DND-41 (cell line): Measurements from ENCODE around the gene MOV10L1.

Source experiments
- ATAC-seq: fragments of 200-7000 bp; cut with Tn5 transposase; 3 replicates; pipeline ENCODE4 v1.9.1; 2021; ENCODE audit warnings: low read depth; ENCODE audit not compliant: insufficient read depth
- DNase-seq: peaks from one replicate; pipeline ENCODE4 v3.0.0-alpha.2; 2020
- H2AFZ ChIP-seq: 2 replicates; pipeline ENCODE4 v1.6.0; 2012; ENCODE audit warnings: low read depth, low read length
- H3K27ac ChIP-seq: 2 replicates; pipeline ENCODE4 v1.5.1; 2012; ENCODE audit warnings: low read length, inconsistent platforms
- H3K27me3 ChIP-seq: fragments of 200-600 bp; sonication (generic); 2 replicates; pipeline ENCODE4 v1.6.0; 2012; ENCODE audit warnings: low read length, mild to moderate bottlenecking, inconsistent platforms; ENCODE audit not compliant: insufficient read depth, poor library complexity
- H3K36me3 ChIP-seq: 2 replicates; pipeline ENCODE4 v1.5.1; 2012; ENCODE audit warnings: low read length, inconsistent platforms; ENCODE audit not compliant: insufficient read depth
- H3K4me1 ChIP-seq: 2 replicates; pipeline ENCODE4 v1.5.1; 2012; ENCODE audit warnings: mild to moderate bottlenecking, low read length; ENCODE audit not compliant: insufficient read depth
- H3K4me2 ChIP-seq: 2 replicates; pipeline ENCODE4 v1.6.0; 2012; ENCODE audit warnings: mild to moderate bottlenecking, moderate library complexity, low read length, inconsistent platforms; ENCODE audit not compliant: insufficient read depth
- H3K4me3 ChIP-seq, 2 experiments: fragments of 200-600 bp in 1 of 2; shearing (Covaris generic) in 1 of 2; 2 replicates each; pipeline ENCODE4 v1.5.1; 2012 to 2016; ENCODE audit warnings: inconsistent platforms in 2 of 2, low read length in 2 of 2, mild to moderate bottlenecking in 2 of 2, low read depth in 1 of 2, moderate library complexity in 1 of 2
- H3K79me2 ChIP-seq: 2 replicates; pipeline ENCODE4 v1.6.0; 2012; ENCODE audit warnings: low read length, inconsistent platforms; ENCODE audit not compliant: insufficient read depth
- H3K9ac ChIP-seq: 2 replicates; pipeline ENCODE4 v1.6.0; 2012; ENCODE audit warnings: low read depth, mild to moderate bottlenecking, inconsistent platforms, low read length, moderate library complexity
- H3K9me3 ChIP-seq: 2 replicates; pipeline ENCODE4 v1.5.1; 2012; ENCODE audit warnings: low read length, moderate library complexity, mild to moderate bottlenecking, inconsistent platforms; ENCODE audit not compliant: insufficient read depth, severe bottlenecking
- H4K20me1 ChIP-seq: 2 replicates; pipeline ENCODE4 v1.6.0; 2012; ENCODE audit warnings: low read length; ENCODE audit not compliant: insufficient read depth
- EZH2 ChIP-seq: IDR thresholded peaks from 3 replicates; pipeline ENCODE4 v1.6.1; 2012; ENCODE audit warnings: borderline replicate concordance, low read depth, mild to moderate bottlenecking, moderate library complexity, low read length, inconsistent platforms; ENCODE audit not compliant: severe bottlenecking
- TF ChIP-seq, protein P1 (sequence below): IDR thresholded peaks from 2 replicates; pipeline ENCODE4 v1.5.1; 2012; ENCODE audit warnings: borderline replicate concordance, low read length, moderate library complexity, mild to moderate bottlenecking; ENCODE audit not compliant: poor library complexity, severe bottlenecking; ENCODE audit errors: extremely low read depth

Gene MOV10L1

DNA sequence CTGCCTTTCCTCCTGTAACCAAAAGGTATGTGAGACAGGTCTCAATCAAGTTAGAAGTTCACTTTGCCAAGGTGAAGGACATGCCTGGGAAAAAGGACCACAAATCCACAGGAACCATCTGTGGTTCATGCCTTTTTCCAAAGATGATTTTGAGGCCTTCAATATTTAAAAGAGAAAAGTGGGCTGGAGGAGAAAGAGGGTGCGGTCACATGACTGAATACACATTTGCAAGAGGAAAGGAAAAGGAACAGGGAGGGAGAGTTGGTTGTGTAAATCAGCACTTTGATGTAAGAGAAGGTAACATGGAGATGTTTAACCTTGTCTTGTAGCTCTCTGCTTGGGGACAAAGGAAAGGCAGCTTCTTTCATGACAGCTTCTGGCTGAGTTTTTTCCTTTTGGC lies 21.2 kb downstream of the MOV10L1 start:
- no peaks in the 10 kb centered on the region for H3K79me2 ChIP-seq
- H4K20me1 ChIP-seq = no peaks in the 10 kb centered on the region; the same call in 1 of the 2 replicates
- H3K27me3 ChIP-seq = peaks cover 15% of the 10 kb centered on the region
- no peaks in the 10 kb centered on the region for H3K9me3 ChIP-seq
- H3K9ac ChIP-seq = no peak overlapping the region
- no peaks in the 10 kb centered on the region for H3K36me3 ChIP-seq
- H2AFZ ChIP-seq = no peak overlapping the region
- ATAC-seq (no peak), DNase-seq (no peak)
- no peak overlapping the region for H3K27ac ChIP-seq
- H3K4me2 ChIP-seq = no peak overlapping the region
- no peak for TF ChIP-seq EZH2
- TF ChIP-seq, protein P1, sequence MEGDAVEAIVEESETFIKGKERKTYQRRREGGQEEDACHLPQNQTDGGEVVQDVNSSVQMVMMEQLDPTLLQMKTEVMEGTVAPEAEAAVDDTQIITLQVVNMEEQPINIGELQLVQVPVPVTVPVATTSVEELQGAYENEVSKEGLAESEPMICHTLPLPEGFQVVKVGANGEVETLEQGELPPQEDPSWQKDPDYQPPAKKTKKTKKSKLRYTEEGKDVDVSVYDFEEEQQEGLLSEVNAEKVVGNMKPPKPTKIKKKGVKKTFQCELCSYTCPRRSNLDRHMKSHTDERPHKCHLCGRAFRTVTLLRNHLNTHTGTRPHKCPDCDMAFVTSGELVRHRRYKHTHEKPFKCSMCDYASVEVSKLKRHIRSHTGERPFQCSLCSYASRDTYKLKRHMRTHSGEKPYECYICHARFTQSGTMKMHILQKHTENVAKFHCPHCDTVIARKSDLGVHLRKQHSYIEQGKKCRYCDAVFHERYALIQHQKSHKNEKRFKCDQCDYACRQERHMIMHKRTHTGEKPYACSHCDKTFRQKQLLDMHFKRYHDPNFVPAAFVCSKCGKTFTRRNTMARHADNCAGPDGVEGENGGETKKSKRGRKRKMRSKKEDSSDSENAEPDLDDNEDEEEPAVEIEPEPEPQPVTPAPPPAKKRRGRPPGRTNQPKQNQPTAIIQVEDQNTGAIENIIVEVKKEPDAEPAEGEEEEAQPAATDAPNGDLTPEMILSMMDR = no peak
- H3K4me3 ChIP-seq = no peak overlapping the region
- no peaks in the 10 kb centered on the region for H3K4me1 ChIP-seq

DNA sequence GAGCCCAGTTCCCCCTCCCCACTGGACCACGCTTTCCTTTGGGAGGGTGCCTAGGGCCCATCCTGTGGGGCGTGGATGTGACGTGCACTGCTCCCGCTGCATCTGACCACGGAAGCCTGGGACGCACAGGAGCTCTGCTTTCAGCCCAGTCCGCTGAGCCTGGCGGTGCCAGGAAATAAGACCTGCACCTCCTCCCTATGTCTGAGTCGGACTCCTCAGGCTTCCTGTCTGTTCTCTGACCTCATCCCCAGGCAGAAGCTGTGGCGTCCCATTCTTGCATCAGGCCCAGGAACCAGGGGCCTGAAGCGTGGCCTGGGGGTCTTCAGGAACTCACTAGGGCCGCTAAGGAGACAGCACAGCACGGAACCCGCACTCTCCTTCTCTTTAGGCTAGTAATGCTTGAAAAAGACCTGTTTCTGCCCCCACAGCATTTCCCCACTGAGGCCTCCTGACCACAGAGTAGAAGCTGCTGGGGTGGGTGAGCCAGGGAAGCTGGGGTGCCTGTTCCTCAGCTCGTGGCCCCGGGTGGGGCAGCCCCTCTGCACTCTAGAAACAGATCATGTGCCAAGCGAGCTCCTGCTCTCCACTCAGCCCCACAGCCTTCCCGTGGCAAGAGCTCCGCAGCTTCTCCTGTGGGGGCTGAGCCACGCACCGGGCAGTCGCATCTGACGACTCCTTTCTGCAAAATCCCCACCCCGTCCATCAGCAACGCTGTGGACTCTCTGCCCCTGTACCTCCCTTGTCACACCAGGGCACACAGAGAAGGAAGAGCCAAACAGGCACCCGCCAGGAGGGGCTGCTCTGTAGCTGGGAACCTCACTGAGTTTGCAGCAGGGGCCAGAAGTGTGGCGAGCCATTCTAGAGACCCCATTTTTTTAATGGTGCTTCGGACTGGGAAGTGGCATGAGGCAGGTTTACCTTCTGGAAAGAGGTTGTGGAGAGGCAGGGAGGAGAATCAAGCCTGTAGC lies 22.6 kb downstream of the MOV10L1 start:
- Histone ChIP-seq H4K20me1 (no peaks in the 10 kb centered on the region; the same call in 1 of the 2 replicates), H3K9me3 (no peaks in the 10 kb centered on the region), H3K27me3 (peaks cover 18% of the 10 kb centered on the region), H3K4me2 (no peak overlapping the region), H3K27ac (no peak overlapping the region), H2AFZ (no peak overlapping the region), H3K4me1 (no peaks in the 10 kb centered on the region), H3K9ac (no peak overlapping the region), H3K36me3 (no peaks in the 10 kb centered on the region), H3K79me2 (no peaks in the 10 kb centered on the region), H3K4me3 (no peak overlapping the region)
- no peak for TF ChIP-seq EZH2
- TF ChIP-seq, protein P1 = no peak
- DNase-seq (no peak), ATAC-seq (no peak)

DNA sequence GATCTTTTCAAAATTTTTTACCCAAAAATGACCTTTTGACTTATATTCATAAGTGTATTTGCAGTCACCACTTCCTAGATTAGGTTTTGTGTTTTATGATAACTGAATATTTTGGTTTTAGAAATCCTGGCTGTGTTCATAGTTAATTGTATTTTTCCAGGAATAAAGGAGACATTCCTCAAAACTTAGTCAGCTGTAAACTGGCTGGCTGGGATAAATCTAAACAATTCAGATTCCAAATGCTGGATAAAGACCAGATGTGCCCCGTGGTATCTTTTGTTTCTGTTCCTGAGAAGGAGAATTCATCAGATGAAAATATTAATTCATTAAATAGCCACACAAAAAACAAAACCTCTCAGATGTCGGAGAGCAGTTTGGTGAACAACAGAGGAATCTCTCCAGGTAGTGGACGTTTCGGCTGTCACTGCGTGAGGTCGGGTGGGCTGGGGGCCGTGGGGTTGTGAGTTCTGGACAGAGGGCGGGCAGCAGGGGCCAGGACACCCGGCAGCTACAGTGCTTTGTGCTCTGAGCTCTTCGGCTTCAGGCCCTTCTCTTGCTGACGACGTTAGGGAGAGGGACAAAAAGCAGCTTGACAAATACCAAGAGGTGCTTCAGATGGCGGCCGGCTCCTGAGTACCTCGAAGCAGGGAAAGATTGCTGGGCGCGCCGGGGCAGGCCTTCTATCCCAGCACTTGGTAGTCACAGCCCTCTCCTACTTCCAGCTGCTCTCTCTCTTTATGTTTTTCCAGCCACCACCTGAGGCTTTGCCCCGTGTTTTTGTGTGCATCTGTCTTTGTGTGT lies 24.6 kb downstream of the MOV10L1 start:
- no peak overlapping the region for H3K27ac ChIP-seq
- no peaks in the 10 kb centered on the region for H3K4me1 ChIP-seq
- no peaks in the 10 kb centered on the region for H4K20me1 ChIP-seq
- DNase-seq (no peak), ATAC-seq (no peak)
- peaks cover 23% of the 10 kb centered on the region for H3K27me3 ChIP-seq
- no peaks in the 10 kb centered on the region for H3K9me3 ChIP-seq
- no peak overlapping the region for H3K4me3 ChIP-seq
- H2AFZ ChIP-seq = no peak overlapping the region
- no peaks in the 10 kb centered on the region for H3K79me2 ChIP-seq
- H3K4me2 ChIP-seq = no peak overlapping the region
- H3K36me3 ChIP-seq = no peaks in the 10 kb centered on the region
- no peak overlapping the region for H3K9ac ChIP-seq
- TF ChIP-seq, protein P1 = no peak
- no peak for TF ChIP-seq EZH2
